GM06990 (cell line): ENCODE measurements around the gene EDA2R.

ENCODE experiments used
- DNase-seq: peaks from one replicate; pipeline ENCODE4 v3.0.0-alpha.2; 2011; ENCODE audit not compliant: insufficient read length; ENCODE audit errors: extremely low read depth
- H3K27me3 ChIP-seq: replicated peaks from 2 replicates; pipeline ENCODE4 v1.6.0; 2011; ENCODE audit warnings: low read length; ENCODE audit not compliant: control insufficient read depth, insufficient read depth
- H3K36me3 ChIP-seq: 2 replicates; pipeline ENCODE4 v1.5.1; 2011; ENCODE audit warnings: low read length; ENCODE audit not compliant: control insufficient read depth, insufficient read depth
- H3K4me3 ChIP-seq: replicated peaks from 2 replicates; pipeline ENCODE4 v1.5.1; 2011; ENCODE audit warnings: low read depth, mild to moderate bottlenecking, control low read depth, low read length
- TF ChIP-seq, protein P1 (sequence below): IDR thresholded peaks from 2 replicates; pipeline ENCODE4 v1.5.1; 2011; ENCODE audit warnings: low read length, control low read depth, mild to moderate bottlenecking, inconsistent platforms; ENCODE audit not compliant: insufficient read depth, poor library complexity, severe bottlenecking

The EDA2R gene

DNA sequence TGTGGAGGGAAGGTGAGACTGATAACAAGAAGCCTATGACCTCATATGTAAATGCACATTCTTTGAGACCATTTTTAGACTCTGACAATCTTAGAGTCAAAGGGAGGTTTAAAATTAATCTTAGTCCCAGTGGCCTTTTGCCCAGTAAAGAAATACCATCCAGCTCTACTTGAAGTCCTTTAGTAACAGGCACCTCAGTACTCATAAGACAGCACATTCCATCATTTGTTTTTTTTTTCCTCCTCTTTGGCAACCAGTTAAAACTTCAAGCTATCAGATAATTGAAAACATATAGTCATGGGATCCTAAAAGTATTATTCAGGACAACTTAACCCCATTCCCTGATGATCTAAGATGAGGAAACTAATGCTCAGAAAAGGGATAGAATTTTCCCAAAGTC, 4.6 kb downstream of the EDA2R start:
- no peaks in the 10 kb centered on the region for H3K27me3 ChIP-seq
- no peak overlapping the region for H3K4me3 ChIP-seq
- H3K36me3 ChIP-seq = no peaks in the 10 kb centered on the region
- no peak for DNase-seq
- TF ChIP-seq, protein P1, sequence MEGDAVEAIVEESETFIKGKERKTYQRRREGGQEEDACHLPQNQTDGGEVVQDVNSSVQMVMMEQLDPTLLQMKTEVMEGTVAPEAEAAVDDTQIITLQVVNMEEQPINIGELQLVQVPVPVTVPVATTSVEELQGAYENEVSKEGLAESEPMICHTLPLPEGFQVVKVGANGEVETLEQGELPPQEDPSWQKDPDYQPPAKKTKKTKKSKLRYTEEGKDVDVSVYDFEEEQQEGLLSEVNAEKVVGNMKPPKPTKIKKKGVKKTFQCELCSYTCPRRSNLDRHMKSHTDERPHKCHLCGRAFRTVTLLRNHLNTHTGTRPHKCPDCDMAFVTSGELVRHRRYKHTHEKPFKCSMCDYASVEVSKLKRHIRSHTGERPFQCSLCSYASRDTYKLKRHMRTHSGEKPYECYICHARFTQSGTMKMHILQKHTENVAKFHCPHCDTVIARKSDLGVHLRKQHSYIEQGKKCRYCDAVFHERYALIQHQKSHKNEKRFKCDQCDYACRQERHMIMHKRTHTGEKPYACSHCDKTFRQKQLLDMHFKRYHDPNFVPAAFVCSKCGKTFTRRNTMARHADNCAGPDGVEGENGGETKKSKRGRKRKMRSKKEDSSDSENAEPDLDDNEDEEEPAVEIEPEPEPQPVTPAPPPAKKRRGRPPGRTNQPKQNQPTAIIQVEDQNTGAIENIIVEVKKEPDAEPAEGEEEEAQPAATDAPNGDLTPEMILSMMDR = no peak

DNA sequence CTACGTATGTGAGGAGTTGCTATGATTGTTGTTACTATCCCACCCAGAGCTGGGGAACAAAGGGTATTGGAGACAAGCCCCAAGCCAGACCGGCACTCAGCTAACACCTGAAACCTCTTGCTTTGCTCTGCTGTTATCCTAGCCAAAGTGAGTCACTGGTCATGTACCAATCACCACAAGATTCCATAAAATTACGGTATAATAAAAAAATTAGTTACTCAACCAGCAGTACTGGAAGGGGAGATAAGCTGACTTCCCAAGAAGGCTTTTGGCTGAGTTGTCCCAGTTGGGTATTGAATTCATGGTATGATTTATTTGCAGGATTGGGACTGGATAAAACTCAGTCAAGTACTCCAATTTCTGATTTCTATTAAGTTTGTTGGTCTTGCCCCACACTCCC, 5.3 kb downstream of the EDA2R start:
- H3K36me3 ChIP-seq = no peaks in the 10 kb centered on the region

DNA sequence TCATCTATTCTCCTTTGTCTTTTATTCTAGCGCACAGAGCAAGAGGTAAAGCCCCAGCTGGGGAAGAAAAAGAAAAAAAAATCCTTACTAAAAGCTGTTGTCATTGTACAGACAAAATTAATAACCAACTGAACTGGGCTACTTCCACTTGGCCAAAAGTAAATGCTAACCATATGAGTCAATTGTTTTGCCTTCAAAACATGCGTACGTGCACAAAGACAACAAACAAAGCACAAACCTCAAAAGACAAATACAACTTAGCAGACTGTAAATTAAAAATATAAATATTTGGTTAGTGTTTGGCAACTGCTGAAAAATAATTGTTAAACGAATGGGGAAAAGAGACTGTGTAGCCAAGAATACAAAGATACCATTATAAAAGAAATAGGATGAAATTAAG, 5.9 kb downstream of the EDA2R start:
- H3K36me3 ChIP-seq = no peaks in the 10 kb centered on the region
- no peaks in the 10 kb centered on the region for H3K27me3 ChIP-seq
- H3K4me3 ChIP-seq = no peak overlapping the region
- no peak for DNase-seq
- TF ChIP-seq, protein P1 = no peak

More for the DNA sequence above, 5.3 kb downstream of the EDA2R start:
- Histone ChIP-seq H3K27me3 (no peaks in the 10 kb centered on the region), H3K4me3 (no peak overlapping the region)
- no peak for DNase-seq
- TF ChIP-seq, protein P1 = no peak

DNA sequence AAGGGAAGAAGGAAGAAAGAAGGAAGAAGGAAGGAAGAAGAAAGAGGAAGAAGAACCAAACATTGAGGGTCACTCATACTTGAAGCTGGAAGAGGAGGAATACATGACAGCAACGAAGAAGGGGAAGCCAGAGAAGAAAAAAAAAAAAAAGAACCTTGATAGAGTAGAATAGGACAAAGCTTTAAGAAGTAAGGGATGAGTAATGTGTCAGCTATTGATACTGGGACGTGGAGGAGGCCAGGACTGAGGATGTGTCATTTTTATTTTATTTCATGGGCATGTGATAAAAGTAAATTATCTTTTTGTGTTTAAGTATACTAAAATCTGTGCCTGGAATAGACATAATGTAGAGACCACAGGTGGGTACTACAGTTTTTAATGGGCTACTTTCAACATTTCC, 6.4 kb downstream of the EDA2R start:
- H3K4me3 ChIP-seq = no peak overlapping the region
- H3K36me3 ChIP-seq = no peaks in the 10 kb centered on the region
- no peak for DNase-seq
- no peaks in the 10 kb centered on the region for H3K27me3 ChIP-seq
- TF ChIP-seq, protein P1 = no peak

DNA sequence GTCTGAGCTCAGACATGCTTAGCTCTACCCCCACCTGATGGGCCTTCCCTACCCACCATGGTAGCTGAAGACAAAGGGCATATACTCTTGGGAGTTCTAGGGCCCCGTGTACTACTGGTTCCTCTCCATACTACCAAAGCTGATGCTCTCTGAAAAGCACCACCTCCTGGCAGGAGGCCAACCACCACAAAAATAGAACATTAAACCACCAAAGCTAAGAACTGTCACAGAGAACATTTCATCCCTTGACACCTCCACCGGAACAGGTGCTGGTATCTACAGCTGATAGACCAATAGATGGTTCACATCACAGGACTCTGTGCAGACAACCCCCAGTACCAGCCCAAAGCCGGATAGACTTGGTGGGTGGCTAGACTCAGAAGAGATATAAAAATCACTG, 13.4 kb downstream of the EDA2R start:
- Histone ChIP-seq H3K27me3 (no peaks in the 10 kb centered on the region), H3K36me3 (no peaks in the 10 kb centered on the region), H3K4me3 (no peak overlapping the region)
- TF ChIP-seq, protein P1 = no peak
- peak; percentile 4 for DNase-seq

DNA sequence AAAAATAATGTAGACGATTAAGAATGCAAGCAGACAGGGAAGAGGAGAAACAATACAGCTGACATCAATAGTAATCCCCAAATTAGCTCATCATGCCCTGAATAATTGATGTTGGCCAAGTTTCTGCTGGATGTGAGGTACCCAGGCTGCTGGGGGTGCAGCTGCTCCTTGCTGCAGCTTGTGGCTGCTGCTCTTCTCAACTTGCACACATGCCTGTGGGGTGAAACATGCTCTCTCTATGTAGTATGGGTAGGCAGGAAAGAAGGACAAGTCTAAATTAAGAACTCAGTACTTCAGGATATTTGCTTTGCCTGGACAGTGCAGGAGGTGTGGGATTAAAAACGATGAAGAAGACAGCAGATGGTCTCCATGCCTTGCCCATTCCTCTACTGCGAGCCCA, 16.7 kb downstream of the EDA2R start:
- no peaks in the 10 kb centered on the region for H3K27me3 ChIP-seq
- no peak for DNase-seq
- no peaks in the 10 kb centered on the region for H3K36me3 ChIP-seq
- TF ChIP-seq, protein P1 = no peak
- no peak overlapping the region for H3K4me3 ChIP-seq
